Upper lobe of left lung (tissue), 6 donors: ENCODE data around the gene ELOVL6. TPM values are rescaled to one million over a fixed set of nuclear protein-coding genes. Genes with fewer than 3 reads are reported as not detected.

Experiments
- ATAC-seq, 2 donors: fragments of 200-7000 bp; cut with Tn5 transposase; one replicate each; pipeline ENCODE4 v1.9.1; 2022; ENCODE audit warnings: mild to moderate bottlenecking in 2 of 2, moderate library complexity in 2 of 2; ENCODE audit not compliant: low FRiP score in 2 of 2
- DNase-seq, 2 donors: peaks; one replicate each; pipeline ENCODE4 v3.0.0-alpha.2; 2019 to 2020
- H3K27ac ChIP-seq, 4 donors: fragments of 200-600 bp; sonication (generic); one replicate each; pipeline ENCODE4 v1.5.1; 2016 to 2019
- H3K27me3 ChIP-seq, 4 donors: fragments of 200-600 bp; sonication (generic); one replicate each; pipeline ENCODE4 v1.5.1; 2017 to 2019
- H3K36me3 ChIP-seq, 4 donors: fragments of 200-600 bp; sonication (generic); one replicate each; pipeline ENCODE4 v1.5.1; 2016 to 2019
- H3K4me1 ChIP-seq, 4 donors: fragments of 200-600 bp; sonication (generic); one replicate each; pipeline ENCODE4 v1.5.1; 2018 to 2019
- H3K4me3 ChIP-seq, 4 donors: fragments of 200-600 bp; sonication (generic); one replicate each; pipeline ENCODE4 v1.5.1; 2017 to 2019; ENCODE audit warnings: mild to moderate bottlenecking in 2 of 4, moderate library complexity in 1 of 4
- H3K9me3 ChIP-seq, 4 donors: fragments of 200-600 bp; sonication (generic); one replicate each; pipeline ENCODE4 v1.5.1; 2018 to 2019
- CTCF ChIP-seq, 6 experiments: fragments of 450-650 bp in 4 of 6; fragments of 200-600 bp in 2 of 6; sonication (generic) in 2 of 6; IDR thresholded peaks; one replicate each; pipeline ENCODE4 v1.5.1; 2016 to 2019; ENCODE audit warnings: antibody characterized with exemption in 6 of 6
- EP300 ChIP-seq, 4 donors: sonication (generic); formaldehyde crosslinking; IDR thresholded peaks; one replicate each; pipeline ENCODE4 v1.5.1; 2017; ENCODE audit warnings: antibody characterized with exemption in 4 of 4, control low read depth in 2 of 4
- POLR2A ChIP-seq, 4 donors: fragments of 450-650 bp; IDR thresholded peaks; one replicate each; pipeline ENCODE4 v1.5.1; 2016 to 2017; ENCODE audit warnings: antibody characterized with exemption in 4 of 4, mild to moderate bottlenecking in 2 of 4
- POLR2AphosphoS5 ChIP-seq, 2 donors: sonication (generic); formaldehyde crosslinking; IDR thresholded peaks; one replicate each; pipeline ENCODE4 v1.5.1; 2017; ENCODE audit warnings: antibody characterized with exemption in 2 of 2
- WGBS, 2 donors: methylation state at CpG; one replicate each; pipeline ENCODE4 v1.1.5; 2017 to 2018; 5-methylcytosine and 5-hydroxymethylcytosine counted together
- total RNA-seq, 6 donors: library from RNA; depleted of rRNA in 4 of 6; stranded (reverse); fragments of >200 nt in 4 of 6; gene quantifications; one replicate each; pipeline versions ENCODE4 v1.1.0 to v1.2.1, GENCODE V29; 2016 to 2021
- donor health status: DM: no; HTN: no; CAD: no; lungs with moderate emphysema.
- donor health status: DM: no; HTN: yes; CAD: no; lungs with severe emphysema.

ELOVL6 gene
- total RNA-seq, 6 donors from 2014 or later: 2.1 to 10.2 (median 4.3) TPM

GRCh38 chr4:110092646-110093045 lies 105.8 kb downstream of the ELOVL6 start:
- no peak overlapping the region for H3K4me3 ChIP-seq
- DNase-seq (no peak), ATAC-seq (no peak)
- no peak overlapping the region for H3K27ac ChIP-seq
- no peaks in the 10 kb centered on the region for H3K36me3 ChIP-seq
- no peaks in the 10 kb centered on the region for H3K9me3 ChIP-seq
- no peaks in the 10 kb centered on the region for H3K27me3 ChIP-seq
- no peak for TF ChIP-seq EP300 (IDR thresholded peaks at IDR 0.05)
- no peaks in the 10 kb centered on the region for H3K4me1 ChIP-seq
- WGBS, 2 donors: 89% methylated on average over 4 of the region's 4 CpGs

- 81 to 86% methylated on average over 6 of the region's 6 CpGs for WGBS, 2 donors
- ATAC-seq: no peak
- Histone ChIP-seq H3K36me3 (no peaks in the 10 kb centered on the region), H3K4me3 (no peak overlapping the region), H3K27me3 (no peaks in the 10 kb centered on the region), H3K4me1 (no peaks in the 10 kb centered on the region), H3K9me3 (no peaks in the 10 kb centered on the region), H3K27ac (no peak overlapping the region)
- DNase-seq: no peak
- TF ChIP-seq POLR2AphosphoS5 (IDR thresholded peaks at IDR 0.05): no peak
- TF ChIP-seq CTCF (IDR thresholded peaks at IDR 0.05): no peak
These were observed 106.8 kb downstream of the ELOVL6 start for GRCh38 chr4:110091434-110092140.

DNA sequence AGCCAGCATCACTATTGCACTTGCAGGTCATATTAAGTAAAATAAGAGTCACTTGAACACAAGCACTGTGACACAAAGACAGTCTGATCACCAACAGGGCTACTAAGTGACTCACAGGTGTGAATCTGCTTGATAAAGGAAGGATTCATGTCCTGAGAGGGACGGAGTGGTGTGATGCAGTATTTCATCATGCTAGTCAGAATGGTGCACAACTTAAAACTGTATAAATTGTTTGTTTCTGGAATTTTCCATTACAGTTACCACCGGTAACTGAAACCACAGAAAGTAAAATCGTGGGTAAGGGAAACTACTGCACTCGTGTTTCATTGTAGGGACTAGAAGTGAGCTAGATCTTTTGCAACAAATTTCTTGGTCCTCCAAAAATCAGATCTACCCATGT lies 109.7 kb downstream of the ELOVL6 start:
- Histone ChIP-seq H3K9me3 (no peaks in the 10 kb centered on the region), H3K27ac (no peak overlapping the region), H3K4me3 (no peak overlapping the region), H3K4me1 (peaks cover 0 to 9% (median 5%) of the 10 kb centered on the region in 4 donors), H3K36me3 (no peaks in the 10 kb centered on the region), H3K27me3 (no peaks in the 10 kb centered on the region)
- TF ChIP-seq EP300 (IDR thresholded peaks at IDR 0.05) (no peak), CTCF (IDR thresholded peaks at IDR 0.05) (no peak), POLR2AphosphoS5 (IDR thresholded peaks at IDR 0.05) (no peak), POLR2A (IDR thresholded peaks at IDR 0.05) (no peak)
- DNase-seq: no peak
- WGBS, 2 donors: 57 to 85% methylated on average over 4 of the region's 4 CpGs
- no peak for ATAC-seq

DNA sequence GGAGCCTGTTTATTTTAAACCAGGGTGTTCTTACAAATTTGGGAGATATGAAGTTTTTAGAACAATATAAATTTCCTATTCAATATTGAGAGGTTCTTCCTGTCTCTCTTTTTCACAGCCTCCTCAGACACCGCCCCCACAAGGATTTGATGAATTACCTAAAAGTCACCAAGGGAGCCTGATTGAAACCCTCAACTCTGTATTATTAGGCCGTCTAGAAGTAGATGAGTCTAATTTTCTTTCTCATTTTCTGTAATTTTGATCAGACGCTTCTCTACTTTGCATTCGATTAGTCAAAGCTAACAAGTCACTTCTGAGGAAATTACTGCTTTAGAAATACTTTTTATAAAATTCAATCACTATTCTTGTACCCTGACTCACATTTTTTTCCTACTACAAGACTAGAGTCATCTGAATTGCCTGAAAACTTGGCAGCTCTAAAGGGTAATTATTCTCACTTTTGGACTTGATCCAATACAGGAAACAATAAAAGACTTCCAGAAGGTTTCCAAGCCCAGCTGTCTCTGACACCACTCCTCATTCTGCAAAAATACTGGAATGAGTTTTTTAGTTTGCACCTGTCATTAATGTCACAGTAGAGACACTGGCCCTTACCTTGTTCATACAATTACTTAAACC lies 111.2 kb downstream of the ELOVL6 start:
- Histone ChIP-seq H3K9me3 (no peaks in the 10 kb centered on the region), H3K27ac (no peak overlapping the region), H3K27me3 (no peaks in the 10 kb centered on the region), H3K36me3 (no peaks in the 10 kb centered on the region), H3K4me1 (peaks cover 0 to 9% (median 5%) of the 10 kb centered on the region in 4 donors), H3K4me3 (no peak overlapping the region)
- TF ChIP-seq POLR2AphosphoS5 (IDR thresholded peaks at IDR 0.05): no peak
- TF ChIP-seq POLR2A (IDR thresholded peaks at IDR 0.05): no peak
- TF ChIP-seq CTCF (IDR thresholded peaks at IDR 0.05): no peak
- TF ChIP-seq EP300 (IDR thresholded peaks at IDR 0.05): no peak
- ATAC-seq (peak in 1 of 2 donors; percentile 47), DNase-seq (no peak)
- 51 to 55% methylated on average over 4 of the region's 4 CpGs for WGBS, 2 donors

DNA sequence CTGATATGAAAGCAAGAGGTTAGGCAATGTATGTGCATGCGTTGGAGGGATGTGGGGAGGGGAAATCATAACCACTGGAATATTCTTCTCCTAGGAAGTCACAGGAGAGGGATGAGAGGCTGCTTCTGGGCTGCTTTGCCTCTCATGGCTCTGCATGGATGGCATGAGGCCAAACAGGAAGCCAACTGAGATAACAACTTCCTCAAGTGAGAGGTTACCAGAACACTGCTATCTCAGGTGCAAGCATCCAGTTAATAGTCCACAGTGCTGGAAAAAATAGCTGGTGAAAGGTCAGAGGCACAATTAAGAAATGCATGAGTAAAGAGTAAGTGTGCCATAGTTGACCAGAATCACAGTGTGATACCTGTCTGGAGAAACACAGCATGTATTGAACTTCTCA lies 113.3 kb downstream of the ELOVL6 start:
- no peaks in the 10 kb centered on the region for H3K36me3 ChIP-seq
- DNase-seq (peak in 1 of 2 donors; percentile 64), ATAC-seq (peak in 1 of 2 donors; percentile 31)
- no peak overlapping the region for H3K4me3 ChIP-seq
- no peaks in the 10 kb centered on the region for H3K9me3 ChIP-seq
- 15 to 39% methylated on average over 1 of the region's 1 CpG for WGBS, 2 donors
- no peak for TF ChIP-seq EP300 (IDR thresholded peaks at IDR 0.05)
- no peak for TF ChIP-seq POLR2A (IDR thresholded peaks at IDR 0.05)
- TF ChIP-seq CTCF (IDR thresholded peaks at IDR 0.05): no peak
- no peak for TF ChIP-seq POLR2AphosphoS5 (IDR thresholded peaks at IDR 0.05)
- peaks cover 0 to 9% (median 5%) of the 10 kb centered on the region in 4 donors for H3K4me1 ChIP-seq
- H3K27me3 ChIP-seq: no peaks in the 10 kb centered on the region
- H3K27ac ChIP-seq: no peak overlapping the region
